ENCODE measurements around the gene LEFTY2.
A peak's percentile ranks its signal among the peaks of the same experiment; 100 is the strongest.
"Not testable (repeated sequence)": the region's sequence is repeated elsewhere in the genome, so short reads cannot be mapped to it uniquely, and the experiment has no call there.

LEFTY2 gene

DNA sequence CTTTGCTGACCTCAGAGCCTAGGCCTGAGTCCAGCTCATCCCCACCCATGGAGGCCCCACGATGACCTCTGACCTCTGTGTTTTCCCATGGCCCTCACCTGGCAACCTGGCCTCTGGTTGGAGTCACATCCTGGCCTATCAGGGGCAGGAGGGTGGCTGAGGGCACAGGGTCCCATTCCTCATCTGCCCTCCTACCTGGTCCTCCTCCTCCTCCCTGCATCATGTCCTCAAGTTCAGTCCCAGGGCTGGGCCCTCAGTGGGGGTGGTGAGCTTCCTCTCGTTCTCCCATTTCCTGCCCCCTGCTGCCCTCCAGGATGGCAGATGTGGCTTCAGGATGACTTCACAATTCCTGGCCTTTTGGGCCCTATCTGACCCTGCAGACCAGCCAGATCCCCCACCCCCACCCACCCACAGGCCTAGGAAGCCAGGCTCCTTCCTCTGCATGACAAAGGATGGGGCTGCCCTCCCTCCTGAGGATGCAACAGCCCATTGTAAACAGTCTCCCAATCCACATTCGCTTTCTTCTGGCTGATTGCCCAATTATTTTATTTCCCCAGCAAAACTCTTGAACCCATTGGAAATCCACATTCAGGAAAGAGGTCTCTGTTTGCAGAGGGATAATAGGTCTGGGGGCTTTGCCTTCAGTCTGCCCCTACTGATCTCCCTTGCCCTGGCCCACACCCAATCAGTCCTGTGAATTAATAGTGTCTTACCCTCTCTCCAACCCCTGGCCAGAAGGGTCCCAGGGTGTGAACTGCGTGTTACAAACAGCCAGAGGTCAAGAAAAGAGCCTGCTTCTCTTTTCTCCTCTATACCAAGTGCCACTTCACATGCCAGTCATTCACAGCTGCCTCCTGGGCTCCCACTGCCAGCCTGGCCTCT lies 41.7 kb downstream of the LEFTY2 start:
- DNase-seq, result no peak

- no peak for DNase-seq
Observed at GRCh38 chr1:225897595-225898514, 43.2 kb downstream of the LEFTY2 start.

DNA sequence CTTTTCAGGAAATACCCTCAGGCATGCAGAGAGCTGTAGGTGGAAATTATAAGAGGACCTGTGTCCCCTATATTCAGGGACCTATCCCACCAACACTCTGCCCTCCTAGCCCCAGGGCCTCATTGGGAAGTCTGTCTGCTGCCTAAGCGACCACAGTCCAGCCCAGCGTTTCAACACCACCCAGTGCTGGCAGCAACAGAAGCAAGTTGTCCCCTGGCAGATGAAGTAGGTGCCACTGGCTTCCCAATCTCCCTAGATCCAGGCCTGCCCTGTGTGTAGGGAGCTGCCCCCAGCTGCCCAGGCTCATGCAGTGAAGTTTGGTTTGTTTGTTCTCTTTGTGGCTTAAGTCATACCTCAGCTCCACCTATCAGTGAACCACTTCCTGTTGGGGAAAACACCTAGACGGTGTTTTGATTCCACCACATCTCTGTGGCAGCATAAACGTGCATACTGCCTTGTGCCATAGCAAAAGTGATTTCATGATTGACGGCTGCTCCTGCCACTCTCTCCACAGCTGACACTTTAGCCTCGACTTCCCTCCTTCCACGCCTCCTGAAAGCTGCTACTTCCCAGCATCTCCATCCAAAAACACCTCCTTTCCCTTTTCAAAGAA lies 44.0 kb downstream of the LEFTY2 start:
- DNase-seq, result peak; percentile 61

- no peak for DNase-seq
Observed at GRCh38 chr1:225896494-225896893, 44.5 kb downstream of the LEFTY2 start.

DNA sequence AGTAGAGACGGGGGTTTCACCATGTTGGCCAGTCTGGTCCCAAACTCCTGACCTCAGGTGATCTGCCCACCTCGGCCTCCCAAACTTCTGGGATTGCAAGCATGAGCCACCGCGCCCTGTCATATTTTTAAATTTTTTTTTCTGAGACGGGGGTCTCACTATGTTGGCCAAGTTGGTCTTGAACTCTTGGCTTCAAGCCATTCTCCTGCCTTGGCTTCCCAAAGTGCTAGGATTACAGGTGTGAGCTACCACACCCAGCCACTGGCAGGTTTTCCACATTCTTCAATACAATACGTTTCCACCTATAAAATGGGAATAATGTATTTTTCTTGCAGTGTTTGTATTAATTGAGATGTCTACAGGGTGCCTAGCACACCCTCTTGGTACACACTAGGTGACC lies 48.7 kb downstream of the LEFTY2 start:
- DNase-seq, result no peak

DNA sequence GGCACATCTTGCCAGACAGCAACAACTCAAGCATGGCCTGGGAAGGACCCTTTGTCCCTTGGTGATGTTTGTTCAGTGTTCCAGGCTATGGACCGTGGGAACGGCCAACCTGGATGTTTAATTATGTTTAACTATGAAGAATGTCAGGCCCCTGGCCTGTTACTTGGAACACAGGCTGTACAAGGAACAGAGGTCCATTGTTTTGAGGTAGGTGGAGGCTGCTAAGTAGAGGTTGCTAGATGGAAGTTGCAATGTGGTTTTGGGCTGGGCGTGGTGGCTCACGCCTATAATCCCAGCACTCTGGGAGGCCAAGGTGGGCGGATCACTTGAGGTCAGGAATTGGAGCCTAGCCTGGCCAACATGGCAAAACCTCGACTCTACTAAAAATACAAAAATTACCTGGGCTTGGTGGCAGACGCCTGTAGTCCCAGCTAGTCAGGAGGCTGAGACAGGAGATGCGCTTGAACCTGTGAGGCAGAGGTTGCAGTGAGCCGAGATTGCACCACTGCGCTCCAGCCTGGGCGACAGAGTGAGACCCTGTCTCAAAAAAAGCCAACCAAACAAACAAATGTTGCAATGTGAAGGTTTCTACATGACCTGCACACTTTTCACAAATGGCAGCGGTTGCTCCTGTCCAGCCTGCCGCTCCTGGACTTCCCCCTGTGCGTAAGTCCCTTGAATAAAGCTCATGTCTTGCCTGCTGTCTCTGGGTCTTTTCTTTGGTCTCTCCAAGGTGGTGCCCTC lies 49.6 kb downstream of the LEFTY2 start:
- DNase-seq, result no peak

DNA sequence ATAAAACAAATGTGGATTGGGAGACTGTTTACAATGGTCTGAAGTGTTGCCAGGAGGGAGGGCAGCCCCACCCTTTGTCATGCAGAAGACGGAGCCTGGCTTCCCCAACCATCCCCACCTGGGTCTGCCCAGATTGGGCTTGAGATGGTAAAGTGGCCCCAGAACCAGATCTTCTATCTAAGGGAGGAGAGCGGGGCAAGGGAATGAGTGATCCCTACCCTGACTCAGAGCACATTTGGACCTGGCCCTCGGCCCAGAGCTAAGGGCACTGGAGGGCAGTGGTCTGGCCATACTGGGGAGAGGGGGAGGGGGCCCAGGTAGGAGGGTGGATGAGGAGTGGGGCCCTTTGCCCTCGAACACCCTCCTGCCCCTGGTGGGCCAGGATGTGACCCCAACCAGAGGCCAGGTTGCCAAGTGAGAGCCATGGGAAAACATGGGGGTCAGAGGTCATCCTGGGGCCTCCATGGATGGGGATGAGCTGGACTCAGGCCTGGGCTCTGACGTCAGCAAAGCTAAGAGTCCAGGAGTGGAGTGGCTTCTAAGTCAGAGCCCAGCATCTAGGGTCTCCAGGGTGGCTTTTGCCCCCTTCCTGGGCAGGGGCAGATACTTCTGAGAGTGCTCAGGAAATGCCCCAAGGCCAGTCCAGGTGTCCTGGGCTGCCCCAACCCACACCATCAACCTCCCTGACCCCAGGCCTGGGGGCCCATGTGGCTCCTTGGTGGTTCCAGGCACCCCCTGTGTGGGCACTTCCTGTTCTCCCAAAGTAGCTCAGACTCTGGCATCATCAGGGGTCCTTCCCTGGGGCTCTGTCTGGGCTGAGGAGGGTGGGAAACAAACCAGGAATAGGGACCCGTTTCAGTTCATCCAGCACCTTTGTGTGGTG lies 50.4 kb downstream of the LEFTY2 start:
- no peak for DNase-seq

GRCh38 chr1:225889743-225890142 lies 51.3 kb downstream of the LEFTY2 start:
- no peak for DNase-seq

GRCh38 chr1:225888898-225889601 lies 52.0 kb downstream of the LEFTY2 start, which contains the start of gene LEFTY1:
Gene LEFTY1 (minus strand): TSS chr1:225889146. CDS start chr1:225889066, 80 bp downstream.
- no peak for DNase-seq

DNA sequence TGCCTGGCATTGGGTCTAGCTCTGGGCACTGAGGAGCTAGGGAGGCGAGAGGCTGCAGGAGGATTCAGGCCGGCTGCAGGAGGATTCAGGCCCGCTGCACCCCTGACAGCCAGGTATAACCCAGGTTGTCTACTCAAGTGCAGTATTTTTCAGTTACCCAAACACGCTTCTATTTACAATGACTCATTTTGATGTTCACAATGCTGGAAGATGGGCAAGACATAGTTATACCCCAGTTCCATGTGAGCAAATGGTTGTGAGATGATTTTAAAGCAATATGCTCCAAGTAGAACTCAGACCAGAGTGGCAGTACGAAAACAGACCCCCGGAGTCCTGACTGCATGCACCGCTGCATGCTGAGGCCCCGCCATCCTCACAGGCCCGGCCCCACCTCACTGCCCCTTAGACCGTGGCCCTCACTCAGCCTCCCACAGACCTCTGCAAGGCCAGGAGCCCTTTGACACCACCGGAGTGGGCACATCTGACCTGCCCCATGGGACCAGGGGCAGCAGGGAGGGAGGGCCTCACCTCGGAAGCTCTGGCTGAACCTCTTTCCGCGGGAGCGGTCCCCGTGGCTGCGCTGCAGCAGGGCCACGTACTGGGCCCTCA lies 52.6 kb downstream of the LEFTY2 start:
- DNase-seq, result no peak

GRCh38 chr1:225887554-225888288 lies 53.3 kb downstream of the LEFTY2 start:
- DNase-seq, result not testable (repeated sequence)

GRCh38 chr1:225887030-225887314 lies 54.0 kb downstream of the LEFTY2 start:
- DNase-seq, result no peak
